GM06990 (cell line): ENCODE data around the gene B3GALT4.

ENCODE experiments used
- DNase-seq: peaks from one replicate; pipeline ENCODE4 v3.0.0-alpha.2; 2011; ENCODE audit not compliant: insufficient read length; ENCODE audit errors: extremely low read depth
- H3K27me3 ChIP-seq: replicated peaks from 2 replicates; pipeline ENCODE4 v1.6.0; 2011; ENCODE audit warnings: low read length; ENCODE audit not compliant: control insufficient read depth, insufficient read depth
- H3K36me3 ChIP-seq: 2 replicates; pipeline ENCODE4 v1.5.1; 2011; ENCODE audit warnings: low read length; ENCODE audit not compliant: control insufficient read depth, insufficient read depth
- H3K4me3 ChIP-seq: replicated peaks from 2 replicates; pipeline ENCODE4 v1.5.1; 2011; ENCODE audit warnings: low read depth, mild to moderate bottlenecking, control low read depth, low read length
- CTCF ChIP-seq: IDR thresholded peaks from 2 replicates; pipeline ENCODE4 v1.5.1; 2011; ENCODE audit warnings: low read length, control low read depth, mild to moderate bottlenecking, inconsistent platforms; ENCODE audit not compliant: insufficient read depth, poor library complexity, severe bottlenecking

Gene B3GALT4

GRCh38 chr6:33314515-33314942 is 37.6 kb downstream of the B3GALT4 start:
- no peaks in the 10 kb centered on the region for H3K27me3 ChIP-seq
- H3K4me3 ChIP-seq, result peak overlapping the region; percentile 92
- H3K36me3 ChIP-seq, result peaks cover 10% of the 10 kb centered on the region
- TF ChIP-seq CTCF, result no peak
- peak; percentile 57 for DNase-seq

GRCh38 chr6:33314943-33315792 is 38.2 kb downstream of the B3GALT4 start:
- H3K36me3 ChIP-seq, result peaks cover 16% of the 10 kb centered on the region
- no peaks in the 10 kb centered on the region for H3K27me3 ChIP-seq
- peak; percentile 71 for DNase-seq
- TF ChIP-seq CTCF, result no peak
- peak overlapping the region; percentile 92 for H3K4me3 ChIP-seq

- peaks cover 24% of the 10 kb centered on the region for H3K36me3 ChIP-seq
- DNase-seq, result no peak
- TF ChIP-seq CTCF, result no peak
- no peaks in the 10 kb centered on the region for H3K27me3 ChIP-seq
- no peak overlapping the region for H3K4me3 ChIP-seq
Observed at GRCh38 chr6:33315793-33316602, 39.1 kb downstream of the B3GALT4 start.

GRCh38 chr6:33316603-33317418 is 39.9 kb downstream of the B3GALT4 start:
- peaks cover 25% of the 10 kb centered on the region for H3K36me3 ChIP-seq
- no peak for TF ChIP-seq CTCF
- DNase-seq, result no peak
- H3K4me3 ChIP-seq, result peak overlapping the region; percentile 73
- no peaks in the 10 kb centered on the region for H3K27me3 ChIP-seq

GRCh38 chr6:33317419-33317668 is 40.4 kb downstream of the B3GALT4 start:
- Histone ChIP-seq H3K27me3 (no peaks in the 10 kb centered on the region), H3K4me3 (peak overlapping the region; percentile 73), H3K36me3 (peaks cover 25% of the 10 kb centered on the region)
- DNase-seq, result no peak
- TF ChIP-seq CTCF, result no peak
